K562 (cell line): ENCODE results near the gene GIPC3. TPM values are rescaled to one million over a fixed set of nuclear protein-coding genes. Genes with fewer than 3 reads are reported as not detected.

Experiments used
- ATAC-seq: fragments of 200-7000 bp; cut with Tn5 transposase; 3 replicates; pipeline ENCODE4 v1.9.1; 2020; ENCODE audit warnings: moderate library complexity
- BruUV-seq: library from RNA; stranded (reverse); fragments of 400-500 nt; replicated peaks from 2 replicates; lab custom pipeline; 2021; lab: Mats Ljungman, UMichigan
- CTCF ChIA-PET: fragments of 300-600 bp; formaldehyde crosslinking; extraction: SDS; loops from one replicate; lab custom pipeline; 2021; ENCODE audit warnings: low intra/inter-chr PET ratio; lab: Yijun Ruan, JAX
- POLR2A ChIA-PET: fragments of 300-600, 350-650 bp; sonication (Branson Sonifier 250); formaldehyde crosslinking; extraction: SDS; loops from one replicate; lab custom pipeline; 2021; ENCODE audit warnings: antibody characterized with exemption, inconsistent platforms; lab: Yijun Ruan, JAX
- DNase-seq, 4 experiments: peaks; one replicate each; pipeline versions ENCODE4 v3.0.0 to v3.0.0-alpha.2; 2011 to 2018; ENCODE audit warnings: low spot score in 3 of 4, mixed read lengths in 3 of 4; ENCODE audit errors: extremely low read depth in 1 of 4
- FAIRE-seq: peaks from 2 replicates; lab custom pipeline; 2011; peaks lifted over from hg19 to GRCh38; lab: Jason Lieb, UNC
- H2AFZ ChIP-seq: 2 replicates; pipeline ENCODE4 v1.6.0; 2011; ENCODE audit warnings: low read depth, low read length, control low read depth, inconsistent platforms
- H3K27ac ChIP-seq: fragments of 200-600 bp; 3 replicates; pipeline ENCODE4 v1.8.0; 2011; ENCODE audit warnings: low read depth, mild to moderate bottlenecking, control low read depth, inconsistent platforms, low read length, moderate library complexity, mixed read lengths; ENCODE audit errors: extremely low read depth
- H3K27me3 ChIP-seq, 2 experiments: fragments of 300-600 bp in 1 of 2; 2 replicates in 1 of 2; 3 replicates in 1 of 2; pipeline versions ENCODE4 v1.6.0 to v1.8.0; 2011; ENCODE audit warnings: inconsistent platforms in 2 of 2, low read length in 2 of 2, mild to moderate bottlenecking in 1 of 2, mixed read lengths in 1 of 2, moderate library complexity in 1 of 2; ENCODE audit not compliant: control insufficient read depth in 2 of 2, insufficient read depth in 2 of 2
- H3K36me3 ChIP-seq: fragments of 300-600 bp; 3 replicates; pipeline ENCODE4 v1.8.0; 2011; ENCODE audit warnings: mild to moderate bottlenecking, low read length, inconsistent platforms; ENCODE audit not compliant: control insufficient read depth, insufficient read depth
- H3K4me1 ChIP-seq, 2 experiments: fragments of 200-600 bp in 1 of 2; replicated peaks in 1 of 2; 2 replicates in 1 of 2; 3 replicates in 1 of 2; pipeline versions ENCODE4 v1.5.1 to v1.8.0; 2011; ENCODE audit warnings: inconsistent platforms in 2 of 2, low read length in 2 of 2, mild to moderate bottlenecking in 1 of 2, mixed read lengths in 1 of 2, moderate library complexity in 1 of 2; ENCODE audit not compliant: control insufficient read depth in 2 of 2, insufficient read depth in 2 of 2
- H3K4me2 ChIP-seq: 2 replicates; pipeline ENCODE4 v1.6.1; 2011; ENCODE audit warnings: low read length, control low read depth, inconsistent platforms, mixed read lengths; ENCODE audit not compliant: insufficient read depth
- H3K4me3 ChIP-seq: fragments of 200-600 bp; sonication (generic), shearing (Covaris generic); 2 replicates; pipeline ENCODE4 v1.5.1; 2016; ENCODE audit warnings: control low read depth, inconsistent platforms
- H3K79me2 ChIP-seq: fragments of 200-600 bp; 3 replicates; pipeline ENCODE4 v1.8.0; 2011; ENCODE audit warnings: low read length, inconsistent platforms; ENCODE audit not compliant: control insufficient read depth, insufficient read depth
- H3K9ac ChIP-seq, 2 experiments: 2 replicates each; pipeline versions ENCODE4 v1.6.0 to v1.6.1; 2011; ENCODE audit warnings: low read depth in 2 of 2, low read length in 2 of 2, control low read depth in 1 of 2, inconsistent platforms in 1 of 2, mild to moderate bottlenecking in 1 of 2, mixed read lengths in 1 of 2; ENCODE audit not compliant: insufficient read depth in 1 of 2
- H3K9me1 ChIP-seq: one replicate; pipeline ENCODE4 v1.6.0; 2011; ENCODE audit warnings: inconsistent platforms, mild to moderate bottlenecking, low read length, moderate library complexity; ENCODE audit not compliant: control insufficient read depth, insufficient read depth
- H3K9me3 ChIP-seq: replicated peaks from 2 replicates; pipeline ENCODE4 v1.5.1; 2011; ENCODE audit warnings: low read depth, low read length, inconsistent platforms; ENCODE audit not compliant: control insufficient read depth, insufficient read depth
- H4K20me1 ChIP-seq: replicated peaks from 2 replicates; pipeline ENCODE4 v1.6.1; 2011; ENCODE audit warnings: low read length, inconsistent platforms, mixed read lengths; ENCODE audit not compliant: control insufficient read depth, insufficient read depth
- HMG20A ChIP-seq: fragments of 450-650 bp; formaldehyde crosslinking; conservative IDR thresholded peaks from 2 replicates; pipeline ENCODE4 v1.4.0; 2020; ENCODE audit warnings: mild to moderate bottlenecking, mixed read lengths
- RERE ChIP-seq: sonication (generic); formaldehyde crosslinking; IDR thresholded peaks from 2 replicates; pipeline ENCODE4 v1.8.0; 2023; ENCODE audit warnings: missing genetic modification reagents, mild to moderate bottlenecking, borderline replicate concordance
- TCF7L2 ChIP-seq: fragments of 150-350 bp; IDR thresholded peaks from 2 replicates; pipeline ENCODE4 v1.6.1; 2016; ENCODE audit warnings: low read depth, mild to moderate bottlenecking, low read length, moderate library complexity
- THRB ChIP-seq: fragments of 450-650 bp; formaldehyde crosslinking; conservative IDR thresholded peaks from 2 replicates; pipeline ENCODE4 v1.4.0; 2022; ENCODE audit warnings: mild to moderate bottlenecking, missing genetic modification characterization
- WGBS: fragments of 100-300 bp; shearing (Covaris generic); methylation state at CpG from one replicate; pipeline ENCODE4 v1.1.6; 2016; ENCODE audit warnings: low coverage, mixed read lengths; ENCODE audit not compliant: insufficient coverage; ENCODE audit errors: missing lambda C conversion rate; 5-methylcytosine and 5-hydroxymethylcytosine counted together
- in situ Hi-C: fragments of 300-500 bp; cut with MboI; formaldehyde crosslinking; loops from 4 replicates; pipeline ENCODE4 v1.15.0; 2018; ENCODE audit warnings: inconsistent platforms, mixed read lengths
- intact Hi-C: fragments of 100-400 bp; cut with micrococcal nuclease; formaldehyde crosslinking; loops from 2 replicates; pipeline ENCODE4 v1.14.2; 2022
- polyA plus RNA-seq, 8 experiments: library from polyadenylated mRNA; depleted of rRNA in 4 of 8; stranded (reverse) in 5 of 8; unstranded in 3 of 8; fragments of >200 nt; fragmentation: Nextera tagmentation in 2 of 8; fragmentation: Illumina TruSeq in 1 of 8; extraction: Ambion mirVana in 2 of 8; extraction: Trizol in 1 of 8; gene quantifications; 2 replicates each; pipeline versions ENCODE4 v1.2.1 to v1.2.3, GENCODE V29; 2011 to 2014; ENCODE audit warnings: inconsistent platforms in 1 of 8, missing spikeins in 1 of 8
- total RNA-seq, 7 experiments: library from RNA; depleted of rRNA in 6 of 7; stranded (reverse); fragments of >200 nt in 6 of 7; fragmentation: Illumina TruSeq in 2 of 7; extraction: Trizol in 2 of 7; gene quantifications; 2 replicates each; pipeline versions ENCODE4 v1.2.1 to v1.2.3, GENCODE V29; 2011 to 2021; ENCODE audit warnings: low replicate concordance in 1 of 7
- TF ChIP-seq, protein P1 (sequence below): fragments of 450-650 bp; IDR thresholded peaks from 2 replicates; pipeline ENCODE4 v1.6.1; 2016; ENCODE audit warnings: low read depth

Gene GIPC3
- total and polyA plus RNA-seq, 9 of the 15 experiments (the other 6 are each of a cell fraction or from before 2014, with no cell fraction given) = 0.03 to 3.6 (median 1.5) TPM; not detected in 1

DNA sequence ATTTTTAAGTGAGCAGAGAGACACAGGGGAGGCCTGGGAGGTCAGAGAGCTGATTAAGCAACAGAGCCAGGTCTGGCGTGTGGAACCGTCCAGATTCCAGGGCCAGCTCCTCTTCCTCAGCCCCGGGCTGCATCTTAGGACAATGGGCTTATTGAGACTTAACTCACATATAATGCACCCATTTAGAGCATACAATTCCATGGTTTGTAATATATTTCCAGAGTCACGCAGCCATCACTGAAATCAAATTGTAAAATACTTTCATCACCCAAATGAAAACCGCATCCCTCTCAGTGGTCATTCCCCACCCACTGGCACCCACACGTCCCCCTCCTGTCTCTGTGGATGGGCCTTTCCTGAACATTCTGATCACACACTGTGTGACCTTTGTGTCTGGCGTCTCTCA is 14.7 kb upstream of the GIPC3 start:
- no TSS peak for BruUV-seq
- ChIA-PET CTCF (no interaction called here), POLR2A (interaction anchor here (1.3 kb wide), 1 partner anchor 20 kb away, joined by 4 read pairs; no protein-coding TSS in a partner anchor)
- TF ChIP-seq, protein P1, sequence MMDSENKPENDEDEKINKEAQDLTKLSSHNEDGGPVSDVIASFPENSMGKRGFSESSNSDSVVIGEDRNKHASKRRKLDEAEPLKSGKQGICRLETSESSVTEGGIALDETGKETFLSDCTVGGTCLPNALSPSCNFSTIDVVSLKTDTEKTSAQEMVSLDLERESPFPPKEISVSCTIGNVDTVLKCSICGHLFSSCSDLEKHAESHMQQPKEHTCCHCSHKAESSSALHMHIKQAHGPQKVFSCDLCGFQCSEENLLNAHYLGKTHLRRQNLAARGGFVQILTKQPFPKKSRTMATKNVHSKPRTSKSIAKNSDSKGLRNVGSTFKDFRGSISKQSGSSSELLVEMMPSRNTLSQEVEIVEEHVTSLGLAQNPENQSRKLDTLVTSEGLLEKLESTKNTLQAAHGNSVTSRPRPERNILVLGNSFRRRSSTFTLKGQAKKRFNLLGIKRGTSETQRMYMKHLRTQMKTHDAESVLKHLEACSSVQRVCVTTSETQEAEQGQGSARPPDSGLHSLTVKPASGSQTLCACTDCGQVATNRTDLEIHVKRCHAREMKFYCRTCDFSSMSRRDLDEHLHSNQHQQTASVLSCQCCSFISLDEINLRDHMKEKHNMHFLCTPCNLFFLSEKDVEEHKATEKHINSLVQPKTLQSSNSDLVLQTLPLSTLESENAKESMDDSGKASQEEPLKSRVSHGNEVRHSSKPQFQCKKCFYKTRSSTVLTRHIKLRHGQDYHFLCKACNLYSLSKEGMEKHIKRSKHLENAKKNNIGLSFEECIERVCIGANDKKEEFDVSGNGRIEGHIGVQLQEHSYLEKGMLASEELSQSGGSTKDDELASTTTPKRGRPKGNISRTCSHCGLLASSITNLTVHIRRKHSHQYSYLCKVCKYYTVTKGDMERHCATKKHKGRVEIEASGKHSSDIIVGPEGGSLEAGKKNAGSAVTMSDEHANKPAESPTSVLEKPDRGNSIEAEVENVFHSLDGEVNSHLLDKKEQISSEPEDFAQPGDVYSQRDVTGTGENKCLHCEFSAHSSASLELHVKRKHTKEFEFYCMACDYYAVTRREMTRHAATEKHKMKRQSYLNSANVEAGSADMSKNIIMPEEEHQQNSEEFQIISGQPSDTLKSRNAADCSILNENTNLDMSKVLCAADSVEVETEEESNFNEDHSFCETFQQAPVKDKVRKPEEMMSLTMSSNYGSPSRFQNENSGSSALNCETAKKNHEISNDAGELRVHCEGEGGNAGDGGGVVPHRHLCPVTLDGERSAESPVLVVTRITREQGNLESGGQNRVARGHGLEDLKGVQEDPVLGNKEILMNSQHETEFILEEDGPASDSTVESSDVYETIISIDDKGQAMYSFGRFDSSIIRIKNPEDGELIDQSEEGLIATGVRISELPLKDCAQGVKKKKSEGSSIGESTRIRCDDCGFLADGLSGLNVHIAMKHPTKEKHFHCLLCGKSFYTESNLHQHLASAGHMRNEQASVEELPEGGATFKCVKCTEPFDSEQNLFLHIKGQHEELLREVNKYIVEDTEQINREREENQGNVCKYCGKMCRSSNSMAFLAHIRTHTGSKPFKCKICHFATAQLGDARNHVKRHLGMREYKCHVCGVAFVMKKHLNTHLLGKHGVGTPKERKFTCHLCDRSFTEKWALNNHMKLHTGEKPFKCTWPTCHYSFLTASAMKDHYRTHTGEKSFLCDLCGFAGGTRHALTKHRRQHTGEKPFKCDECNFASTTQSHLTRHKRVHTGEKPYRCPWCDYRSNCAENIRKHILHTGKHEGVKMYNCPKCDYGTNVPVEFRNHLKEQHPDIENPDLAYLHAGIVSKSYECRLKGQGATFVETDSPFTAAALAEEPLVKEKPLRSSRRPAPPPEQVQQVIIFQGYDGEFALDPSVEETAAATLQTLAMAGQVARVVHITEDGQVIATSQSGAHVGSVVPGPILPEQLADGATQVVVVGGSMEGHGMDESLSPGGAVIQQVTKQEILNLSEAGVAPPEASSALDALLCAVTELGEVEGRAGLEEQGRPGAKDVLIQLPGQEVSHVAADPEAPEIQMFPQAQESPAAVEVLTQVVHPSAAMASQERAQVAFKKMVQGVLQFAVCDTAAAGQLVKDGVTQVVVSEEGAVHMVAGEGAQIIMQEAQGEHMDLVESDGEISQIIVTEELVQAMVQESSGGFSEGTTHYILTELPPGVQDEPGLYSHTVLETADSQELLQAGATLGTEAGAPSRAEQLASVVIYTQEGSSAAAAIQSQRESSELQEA = no peak
- TF ChIP-seq TCF7L2 (no peak), HMG20A (CRISPR knock-in tag) (no peak), RERE (no peak), THRB (CRISPR knock-in tag) (no peak)

More for the DNA sequence above, 14.7 kb upstream of the GIPC3 start:
- H3K36me3 ChIP-seq = peaks cover 20% of the 10 kb centered on the region
- no peaks in the 10 kb centered on the region for H3K9me1 ChIP-seq
- H3K4me3 ChIP-seq = no peak overlapping the region
- peaks cover 20% of the 10 kb centered on the region for H3K79me2 ChIP-seq
- H3K9me3 ChIP-seq = no peaks in the 10 kb centered on the region
- FAIRE-seq (no peak), ATAC-seq (no peak), DNase-seq (no peak)
- H3K4me1 ChIP-seq = peaks cover 15 to 50% of the 10 kb centered on the region in 2 experiments; a peak in 4 of 5 replicates
- no peak overlapping the region for H2AFZ ChIP-seq
- H3K9ac ChIP-seq = 0 out of 4 replicates have a peak overlapping the region, but pooled peaks of 1 of the 2 experiments have one; percentile 6
- WGBS = 86% methylated on average over 7 of the region's 7 CpGs
- intact Hi-C loops (no loop called here), in situ Hi-C loops (no loop called here)
- H3K27me3 ChIP-seq = no peaks in the 10 kb centered on the region
- no peak overlapping the region for H3K27ac ChIP-seq
- peaks cover 3% of the 10 kb centered on the region; the same call in 1 of the 2 replicates for H4K20me1 ChIP-seq
- no peak overlapping the region for H3K4me2 ChIP-seq
